NB4 (cell line): ENCODE measurements around the gene ITSN1.

Experiments
- DNase-seq: peaks from one replicate; pipeline ENCODE4 v3.0.0; 2010; ENCODE audit warnings: low read depth
- H3K4me3 ChIP-seq: one replicate; pipeline ENCODE4 v1.5.1; 2011; ENCODE audit warnings: mild to moderate bottlenecking, low read depth, low read length, moderate library complexity
- MYC ChIP-seq: IDR thresholded peaks from 2 replicates; pipeline ENCODE4 v1.6.1; 2011; ENCODE audit warnings: low read depth, low read length
- POLR2A ChIP-seq: IDR thresholded peaks from 2 replicates; pipeline ENCODE4 v1.6.1; 2011; ENCODE audit warnings: mild to moderate bottlenecking; ENCODE audit not compliant: insufficient read length; ENCODE audit errors: extremely low read depth
- TF ChIP-seq, protein P1 (sequence below): IDR thresholded peaks from one replicate; pipeline ENCODE4 v1.5.1; 2012; ENCODE audit warnings: low read depth, low read length
- TF ChIP-seq, protein P2 (sequence below): IDR thresholded peaks from 2 replicates; pipeline ENCODE4 v1.6.1; 2011; ENCODE audit warnings: low read depth, low read length

ITSN1 gene

DNA sequence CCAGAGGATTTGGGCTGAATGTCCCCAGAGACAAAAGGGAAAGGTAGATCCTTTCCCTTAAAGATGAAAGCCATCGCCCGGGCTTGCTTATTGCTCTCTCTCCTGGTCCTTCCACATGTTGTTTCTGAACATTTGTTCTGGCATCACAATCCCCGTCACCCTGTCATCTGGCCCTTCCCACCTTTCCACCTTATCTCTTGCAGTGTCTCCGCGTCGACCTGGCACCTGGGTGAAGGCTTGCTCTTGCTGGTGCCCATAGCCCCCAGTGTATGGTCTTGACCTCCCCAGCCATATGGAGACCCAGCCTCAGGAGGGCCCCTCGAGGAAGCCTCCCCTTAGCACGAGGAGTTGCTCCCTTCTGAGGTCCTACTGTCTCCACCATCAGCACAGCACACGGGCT lies 208.7 kb downstream of the ITSN1 start:
- no peak for DNase-seq
- H3K4me3 ChIP-seq = no peak overlapping the region
- TF ChIP-seq MYC (no peak), POLR2A (no peak)
- TF ChIP-seq, protein P1, sequence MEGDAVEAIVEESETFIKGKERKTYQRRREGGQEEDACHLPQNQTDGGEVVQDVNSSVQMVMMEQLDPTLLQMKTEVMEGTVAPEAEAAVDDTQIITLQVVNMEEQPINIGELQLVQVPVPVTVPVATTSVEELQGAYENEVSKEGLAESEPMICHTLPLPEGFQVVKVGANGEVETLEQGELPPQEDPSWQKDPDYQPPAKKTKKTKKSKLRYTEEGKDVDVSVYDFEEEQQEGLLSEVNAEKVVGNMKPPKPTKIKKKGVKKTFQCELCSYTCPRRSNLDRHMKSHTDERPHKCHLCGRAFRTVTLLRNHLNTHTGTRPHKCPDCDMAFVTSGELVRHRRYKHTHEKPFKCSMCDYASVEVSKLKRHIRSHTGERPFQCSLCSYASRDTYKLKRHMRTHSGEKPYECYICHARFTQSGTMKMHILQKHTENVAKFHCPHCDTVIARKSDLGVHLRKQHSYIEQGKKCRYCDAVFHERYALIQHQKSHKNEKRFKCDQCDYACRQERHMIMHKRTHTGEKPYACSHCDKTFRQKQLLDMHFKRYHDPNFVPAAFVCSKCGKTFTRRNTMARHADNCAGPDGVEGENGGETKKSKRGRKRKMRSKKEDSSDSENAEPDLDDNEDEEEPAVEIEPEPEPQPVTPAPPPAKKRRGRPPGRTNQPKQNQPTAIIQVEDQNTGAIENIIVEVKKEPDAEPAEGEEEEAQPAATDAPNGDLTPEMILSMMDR = no peak
- TF ChIP-seq, protein P2, sequence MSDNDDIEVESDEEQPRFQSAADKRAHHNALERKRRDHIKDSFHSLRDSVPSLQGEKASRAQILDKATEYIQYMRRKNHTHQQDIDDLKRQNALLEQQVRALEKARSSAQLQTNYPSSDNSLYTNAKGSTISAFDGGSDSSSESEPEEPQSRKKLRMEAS = no peak

DNA sequence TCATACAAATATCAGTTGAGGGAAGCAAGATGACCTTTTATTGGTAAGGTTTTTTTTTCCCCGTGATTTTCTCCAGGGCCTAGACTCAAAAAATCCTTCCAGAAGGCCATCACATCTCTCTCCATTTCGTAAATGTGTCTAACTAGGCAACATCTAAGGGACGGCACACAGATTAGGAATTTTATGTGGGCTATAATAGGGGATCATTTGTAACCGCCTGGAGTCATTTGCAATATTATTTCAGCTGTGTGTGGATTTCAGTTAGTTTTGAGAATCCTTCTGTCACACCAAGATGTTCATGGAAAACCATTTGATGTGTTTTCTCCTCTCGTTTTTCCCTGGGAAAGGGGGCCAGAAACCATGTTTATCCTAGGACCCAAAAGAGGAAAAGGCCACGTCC lies 210.2 kb downstream of the ITSN1 start:
- no peak overlapping the region for H3K4me3 ChIP-seq
- TF ChIP-seq, protein P2 = no peak
- no peak for TF ChIP-seq POLR2A
- TF ChIP-seq, protein P1 = no peak
- no peak for TF ChIP-seq MYC
- no peak for DNase-seq

DNA sequence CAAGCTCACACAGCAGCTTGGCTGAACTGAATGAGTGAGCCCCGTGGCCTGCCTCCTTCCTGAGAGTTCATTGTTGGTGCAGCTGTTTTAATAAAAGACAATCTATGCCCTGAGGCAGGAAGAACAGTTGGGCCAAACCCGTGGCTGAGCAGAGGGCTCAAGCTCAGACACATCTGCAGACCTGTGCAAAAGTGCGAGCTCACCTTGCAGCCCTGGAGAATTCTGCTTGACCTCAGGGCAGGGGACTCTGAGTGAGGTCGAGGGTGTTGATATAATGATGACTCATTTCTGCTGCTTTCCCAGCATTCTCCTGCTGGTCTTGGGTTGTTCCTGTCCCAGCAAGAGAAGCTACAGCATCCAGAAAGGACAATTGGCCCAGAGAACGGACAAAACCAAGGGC lies 212.3 kb downstream of the ITSN1 start:
- no peak overlapping the region for H3K4me3 ChIP-seq
- no peak for DNase-seq
- TF ChIP-seq MYC (no peak), POLR2A (no peak)
- TF ChIP-seq, protein P2 = no peak
- TF ChIP-seq, protein P1 = no peak

DNA sequence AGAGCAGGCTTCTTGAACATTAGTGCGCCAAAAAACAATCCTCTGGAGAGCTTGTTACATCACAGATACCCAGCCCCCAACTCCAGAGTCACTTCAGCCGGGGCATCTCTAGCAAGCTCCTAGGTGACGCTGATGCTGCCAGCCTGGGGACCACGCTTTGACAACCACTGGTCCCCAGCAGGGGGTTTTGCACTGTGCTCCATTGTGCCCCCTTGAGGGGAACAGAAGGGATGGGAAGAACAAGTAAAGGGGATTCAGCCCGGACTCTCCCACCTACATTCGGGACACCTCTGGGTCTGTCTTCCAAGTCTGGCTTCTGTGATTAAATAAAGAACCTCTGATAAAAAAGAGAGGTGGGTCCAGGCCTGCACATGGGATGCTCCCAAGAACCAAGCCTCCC lies 212.9 kb downstream of the ITSN1 start:
- DNase-seq = peak; percentile 28
- no peak for TF ChIP-seq MYC
- TF ChIP-seq, protein P1 = peak; percentile 46
- H3K4me3 ChIP-seq = no peak overlapping the region

DNA sequence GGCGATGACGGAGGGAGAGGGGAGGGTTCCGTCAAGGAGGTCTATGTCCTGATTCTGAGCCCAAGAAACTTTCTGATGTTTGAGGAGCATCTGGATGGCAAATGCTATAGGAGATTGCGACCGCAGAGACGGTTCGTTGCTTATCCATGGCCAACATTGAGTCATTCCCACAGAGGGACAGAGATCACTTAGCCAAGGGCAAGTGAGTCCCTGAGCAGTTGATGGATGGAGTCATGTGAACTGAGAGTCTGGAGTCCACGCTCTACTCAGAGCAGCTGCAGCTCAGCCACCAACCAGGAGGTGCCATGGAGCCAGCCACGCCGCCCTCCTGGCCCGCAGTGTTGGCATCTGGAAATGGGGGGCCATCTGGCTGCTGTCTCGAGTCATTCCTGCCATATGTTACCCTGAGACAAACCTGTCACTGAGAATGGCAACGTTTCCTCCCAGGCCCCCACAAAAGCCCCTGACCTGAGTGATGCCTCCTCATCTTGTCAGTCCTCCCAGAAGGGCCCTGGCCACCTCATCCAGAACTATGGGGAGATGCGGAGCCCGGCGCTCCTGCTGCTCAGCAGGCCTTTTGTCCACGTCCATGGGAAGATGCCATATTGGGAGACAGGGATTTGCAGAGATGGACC lies 214.7 kb downstream of the ITSN1 start:
- H3K4me3 ChIP-seq = no peak overlapping the region
- no peak for DNase-seq
- TF ChIP-seq, protein P2 = no peak
- TF ChIP-seq MYC (no peak), POLR2A (no peak)
- TF ChIP-seq, protein P1 = no peak
